Bronchial epithelial cell (primary cell): ENCODE data around the gene IKBIP. TPM values are rescaled to one million over a fixed set of nuclear protein-coding genes. Genes with fewer than 3 reads are reported as not detected.
A peak's percentile ranks its signal among the peaks of the same experiment; 100 is the strongest.
"Not testable (repeated sequence)": the region's sequence is repeated elsewhere in the genome, so short reads cannot be mapped to it uniquely, and the experiment has no call there.

ENCODE experiments used
- DNase-seq: peaks from one replicate; pipeline ENCODE4 v3.0.0-alpha.2; 2010; ENCODE audit warnings: low read depth
- FAIRE-seq: peaks from 2 replicates; lab custom pipeline; 2011; peaks lifted over from hg19 to GRCh38; lab: Jason Lieb, UNC
- H3K27me3 ChIP-seq: 2 replicates; pipeline ENCODE4 v1.5.1; 2011; ENCODE audit warnings: low read length; ENCODE audit not compliant: control insufficient read depth, insufficient read depth
- H3K36me3 ChIP-seq: 2 replicates; pipeline ENCODE4 v1.5.1; 2011; ENCODE audit warnings: low read length; ENCODE audit not compliant: control insufficient read depth, insufficient read depth
- H3K4me3 ChIP-seq: 2 replicates; pipeline ENCODE4 v1.5.1; 2011; ENCODE audit warnings: mild to moderate bottlenecking, low read depth, low read length, control low read depth
- total RNA-seq: library from RNA; depleted of rRNA; stranded (reverse); fragments of >200 nt; gene quantifications from 2 replicates; pipeline ENCODE4 v1.2.1, GENCODE V29; 2014
- TF ChIP-seq, protein P1 (sequence below): IDR thresholded peaks from 2 replicates; pipeline ENCODE4 v1.5.1; 2011; ENCODE audit warnings: mild to moderate bottlenecking, moderate library complexity, low read length, control low read depth, inconsistent platforms; ENCODE audit not compliant: insufficient read depth, severe bottlenecking

IKBIP gene
- total RNA-seq, 1 donor from 2014 or later = 10.0 TPM

- FAIRE-seq = no peak
- TF ChIP-seq, protein P1, sequence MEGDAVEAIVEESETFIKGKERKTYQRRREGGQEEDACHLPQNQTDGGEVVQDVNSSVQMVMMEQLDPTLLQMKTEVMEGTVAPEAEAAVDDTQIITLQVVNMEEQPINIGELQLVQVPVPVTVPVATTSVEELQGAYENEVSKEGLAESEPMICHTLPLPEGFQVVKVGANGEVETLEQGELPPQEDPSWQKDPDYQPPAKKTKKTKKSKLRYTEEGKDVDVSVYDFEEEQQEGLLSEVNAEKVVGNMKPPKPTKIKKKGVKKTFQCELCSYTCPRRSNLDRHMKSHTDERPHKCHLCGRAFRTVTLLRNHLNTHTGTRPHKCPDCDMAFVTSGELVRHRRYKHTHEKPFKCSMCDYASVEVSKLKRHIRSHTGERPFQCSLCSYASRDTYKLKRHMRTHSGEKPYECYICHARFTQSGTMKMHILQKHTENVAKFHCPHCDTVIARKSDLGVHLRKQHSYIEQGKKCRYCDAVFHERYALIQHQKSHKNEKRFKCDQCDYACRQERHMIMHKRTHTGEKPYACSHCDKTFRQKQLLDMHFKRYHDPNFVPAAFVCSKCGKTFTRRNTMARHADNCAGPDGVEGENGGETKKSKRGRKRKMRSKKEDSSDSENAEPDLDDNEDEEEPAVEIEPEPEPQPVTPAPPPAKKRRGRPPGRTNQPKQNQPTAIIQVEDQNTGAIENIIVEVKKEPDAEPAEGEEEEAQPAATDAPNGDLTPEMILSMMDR = no peak
Measured at GRCh38 chr12:98579835-98580234, 64.8 kb downstream of the IKBIP start.

DNA sequence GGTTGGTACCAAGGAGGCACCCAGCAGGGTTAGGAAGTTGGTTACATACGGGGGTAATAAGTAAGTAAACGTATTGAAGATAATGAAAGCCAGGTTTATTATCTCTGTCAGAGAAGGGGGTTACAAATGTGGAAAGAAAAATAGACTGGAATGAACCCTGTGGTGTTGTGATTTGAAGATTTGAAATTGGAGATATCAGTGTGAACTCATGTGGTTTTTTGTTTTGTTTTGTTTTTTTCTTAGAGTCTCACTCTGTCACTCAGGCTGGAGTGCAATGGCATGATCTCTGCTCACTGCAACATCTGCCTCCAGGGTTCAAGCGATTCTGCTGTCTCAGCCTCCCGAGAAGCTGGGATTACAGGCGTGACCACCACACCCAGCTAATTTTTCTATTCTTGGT, 65.2 kb downstream of the IKBIP start:
- no peak for FAIRE-seq
- H3K36me3 ChIP-seq = no peaks in the 10 kb centered on the region
- no peaks in the 10 kb centered on the region for H3K27me3 ChIP-seq
- no peak overlapping the region for H3K4me3 ChIP-seq
- TF ChIP-seq, protein P1 = no peak
- no peak for DNase-seq

More at GRCh38 chr12:98579835-98580234, 64.8 kb downstream of the IKBIP start:
- Histone ChIP-seq H3K36me3 (no peaks in the 10 kb centered on the region), H3K27me3 (no peaks in the 10 kb centered on the region), H3K4me3 (no peak overlapping the region)
- no peak for DNase-seq

GRCh38 chr12:98578821-98579220, 65.8 kb downstream of the IKBIP start:
- Histone ChIP-seq H3K27me3 (no peaks in the 10 kb centered on the region), H3K4me3 (no peak overlapping the region), H3K36me3 (no peaks in the 10 kb centered on the region)
- no peak for FAIRE-seq
- TF ChIP-seq, protein P1 = no peak
- peak; percentile 23 for DNase-seq

GRCh38 chr12:98578392-98578791, 66.2 kb downstream of the IKBIP start:
- FAIRE-seq (no peak), DNase-seq (no peak)
- Histone ChIP-seq H3K4me3 (no peak overlapping the region), H3K36me3 (no peaks in the 10 kb centered on the region), H3K27me3 (no peaks in the 10 kb centered on the region)
- TF ChIP-seq, protein P1 = no peak

GRCh38 chr12:98576795-98577194, 67.8 kb downstream of the IKBIP start:
- DNase-seq, H3K27me3 ChIP-seq, H3K36me3 ChIP-seq, H3K4me3 ChIP-seq, FAIRE-seq: not testable (repeated sequence)

DNA sequence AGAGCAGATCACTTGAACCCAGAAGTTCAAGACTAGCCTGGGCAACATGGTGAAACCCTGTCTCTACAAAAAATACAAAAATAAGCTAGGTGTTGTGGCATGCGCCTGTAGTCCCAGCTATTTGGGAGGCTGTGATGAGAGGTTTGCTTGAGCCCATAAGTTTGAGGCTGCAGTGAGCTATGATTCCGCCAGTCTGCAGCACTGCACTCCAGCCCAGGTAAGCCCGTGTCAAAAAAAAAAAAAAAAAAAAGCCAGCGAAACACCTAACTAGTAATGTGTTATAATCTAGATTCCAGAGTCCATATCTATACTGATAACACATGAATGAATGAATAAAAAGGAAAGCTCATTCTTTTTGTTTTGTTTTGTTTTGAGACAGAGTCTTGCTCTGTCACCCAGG, 69.6 kb downstream of the IKBIP start:
- H3K27me3 ChIP-seq = no peaks in the 10 kb centered on the region
- H3K36me3 ChIP-seq = no peaks in the 10 kb centered on the region
- H3K4me3 ChIP-seq = no peak overlapping the region
- no peak for FAIRE-seq
- no peak for DNase-seq
- TF ChIP-seq, protein P1 = no peak

Other genes starting within 250 kb of the IKBIP start
- 34.1 and 45.0 TPM in 2 replicates for gene TMPO, start 129.2 kb downstream of the IKBIP start, total RNA-seq
- 503 and 786 TPM in 2 replicates for gene SLC25A3, start 51.1 kb downstream of the IKBIP start, total RNA-seq
- gene APAF1, start 502 bp upstream of the IKBIP start, total RNA-seq = 9.1 and 12.4 TPM in 2 replicates